Spinal cord (tissue), 10 donors: Measurements from ENCODE around the gene ZBTB34. TPM values are rescaled to one million over a fixed set of nuclear protein-coding genes. Genes with fewer than 3 reads are reported as not detected.

ENCODE experiments used
- DNase-seq, 6 donors: peaks; one replicate each; pipeline versions ENCODE4 v3.0.0 to v3.0.0-alpha.2; 2013 to 2015; ENCODE audit warnings: low spot score in 6 of 6, low read depth in 4 of 6
- H3K27ac ChIP-seq: one replicate; pipeline ENCODE4 v1.5.1; 2013; ENCODE audit warnings: low read depth, low read length, control low read depth
- H3K27me3 ChIP-seq: one replicate; pipeline ENCODE4 v1.6.1; 2013; ENCODE audit warnings: low read length; ENCODE audit not compliant: control insufficient read depth, insufficient read depth
- H3K36me3 ChIP-seq: one replicate; pipeline ENCODE4 v1.6.1; 2013; ENCODE audit warnings: low read length; ENCODE audit not compliant: control insufficient read depth, insufficient read depth
- H3K4me1 ChIP-seq: one replicate; pipeline ENCODE4 v1.6.1; 2013; ENCODE audit warnings: low read length; ENCODE audit not compliant: control insufficient read depth, insufficient read depth
- H3K4me3 ChIP-seq: one replicate; pipeline ENCODE4 v1.5.1; 2013; ENCODE audit warnings: low read depth, low read length, control low read depth
- H3K9me3 ChIP-seq: one replicate; pipeline ENCODE4 v1.6.1; 2013; ENCODE audit warnings: low read length; ENCODE audit not compliant: control insufficient read depth, insufficient read depth
- WGBS: methylation state at CpG from one replicate; pipeline ENCODE4 v1.1.5; 2013; ENCODE audit warnings: missing lambda C conversion rate; ENCODE audit not compliant: insufficient coverage; 5-methylcytosine and 5-hydroxymethylcytosine counted together
- polyA plus RNA-seq, 2 donors: library from polyadenylated mRNA; unstranded; fragments of 120-200 nt; gene quantifications; one replicate each; pipeline ENCODE4 v1.2.1, GENCODE V29; 2013; ENCODE audit not compliant: insufficient read length in 2 of 2
- total RNA-seq, 2 donors: library from RNA; depleted of rRNA in 1 of 2; stranded (reverse); fragments of 120-200 nt in 1 of 2; fragments of >200 nt in 1 of 2; gene quantifications; one replicate each; pipeline versions ENCODE4 v1.2.3 to v1.2.4, GENCODE V29; 2013 to 2014
- donor health status: healthy.

Gene ZBTB34
- total and polyA plus RNA-seq, 4 donors, result 11.8 to 24.5 (median 14.9) TPM

DNA sequence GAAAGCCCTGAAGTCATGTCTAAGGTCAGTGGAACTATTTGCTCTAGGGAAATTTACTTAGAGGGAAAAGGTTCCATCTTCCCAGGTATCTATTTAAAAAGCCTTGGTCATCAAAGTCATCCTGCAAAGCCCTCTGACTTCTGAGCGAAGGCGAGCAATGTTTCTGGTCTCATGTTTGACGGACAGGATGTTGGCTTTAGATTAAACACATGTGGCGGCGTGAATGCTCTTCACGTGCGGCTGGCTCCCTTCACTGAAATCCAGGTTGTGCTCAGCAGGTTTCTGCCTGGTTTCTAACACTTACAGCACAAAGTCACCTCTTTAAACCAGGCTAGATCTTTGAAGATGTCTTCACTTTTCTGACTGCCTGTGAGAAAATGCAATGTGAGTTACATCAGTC is 5.7 kb upstream of the ZBTB34 start:
- Histone ChIP-seq H3K4me1 (peaks cover 2% of the 10 kb centered on the region), H3K9me3 (no peaks in the 10 kb centered on the region), H3K36me3 (no peaks in the 10 kb centered on the region), H3K27me3 (peaks cover 3% of the 10 kb centered on the region), H3K4me3 (no peak overlapping the region), H3K27ac (no peak overlapping the region)
- WGBS, result 70% methylated on average over 7 of the region's 7 CpGs
- no peak for DNase-seq

DNA sequence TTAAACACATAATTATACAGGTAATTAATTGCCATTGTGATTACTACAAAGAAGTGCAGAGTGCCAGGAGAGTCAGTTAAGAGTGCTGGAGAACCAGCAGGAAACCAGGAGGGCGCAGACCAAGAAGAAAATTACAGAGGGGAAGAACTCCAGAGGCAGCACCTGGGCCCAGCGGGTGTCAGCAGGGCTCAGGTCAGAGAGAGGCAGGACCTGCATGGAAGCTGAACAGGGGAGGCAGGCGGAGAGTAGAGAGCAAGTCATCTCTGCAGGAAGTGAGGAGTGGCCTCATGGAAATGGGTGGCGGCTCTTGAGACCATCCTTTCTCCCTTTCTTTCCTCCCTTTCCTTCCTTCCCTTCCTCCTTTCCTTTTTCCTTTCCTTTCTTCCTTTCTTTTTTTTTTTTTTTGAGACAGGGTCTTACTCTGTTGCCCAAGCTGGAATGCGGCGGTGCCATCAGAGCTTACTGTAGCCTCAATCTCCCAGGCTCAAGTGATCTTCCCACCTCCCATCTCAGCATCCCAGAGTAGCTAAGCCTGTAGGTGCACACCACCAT is 4.0 kb upstream of the ZBTB34 start:
- WGBS, result 67% methylated on average over 6 of the region's 6 CpGs

DNA sequence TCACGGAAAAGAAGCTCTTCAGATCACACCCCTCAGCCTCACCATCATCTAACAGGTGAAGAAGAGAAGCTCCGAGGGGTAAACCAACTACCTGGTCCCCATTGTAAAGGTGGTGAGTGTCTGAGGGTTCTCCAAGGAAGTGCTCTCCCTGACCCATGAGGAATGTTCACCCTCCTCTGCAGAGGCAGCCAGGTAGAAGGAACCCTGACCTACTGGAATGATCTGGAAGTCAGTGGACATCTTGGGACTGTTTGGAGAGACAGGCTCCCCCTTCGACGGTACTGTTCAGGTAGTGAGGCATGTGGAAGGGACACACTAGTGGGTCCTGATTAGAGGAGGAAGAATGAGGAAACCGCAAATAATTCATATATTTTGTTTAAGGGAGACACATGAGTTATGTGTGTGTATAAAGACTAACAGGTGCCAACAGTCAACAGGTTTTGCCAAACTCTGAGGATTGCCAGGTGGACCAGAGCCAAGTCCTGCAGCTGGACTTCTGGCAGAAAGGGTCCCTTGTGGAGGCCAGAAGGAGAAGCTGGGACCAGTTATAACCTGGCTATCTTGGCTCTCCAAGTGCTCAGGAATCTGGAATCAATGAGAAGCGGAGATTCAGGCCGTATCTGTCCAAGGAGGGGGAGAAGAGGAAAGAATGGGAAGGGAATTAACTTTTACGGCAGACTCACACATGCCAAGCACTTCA is 3.0 kb upstream of the ZBTB34 start:
- Histone ChIP-seq H3K4me1 (peaks cover 13% of the 10 kb centered on the region), H3K27ac (no peak overlapping the region), H3K9me3 (no peaks in the 10 kb centered on the region), H3K27me3 (peaks cover 3% of the 10 kb centered on the region), H3K4me3 (no peak overlapping the region), H3K36me3 (no peaks in the 10 kb centered on the region)
- no peak for DNase-seq
- 85% methylated on average over 4 of the region's 8 CpGs for WGBS

More for the DNA sequence above, 4.0 kb upstream of the ZBTB34 start:
- no peak for DNase-seq
- Histone ChIP-seq H3K27ac (no peak overlapping the region), H3K9me3 (no peaks in the 10 kb centered on the region), H3K36me3 (no peaks in the 10 kb centered on the region), H3K27me3 (peaks cover 3% of the 10 kb centered on the region), H3K4me3 (no peak overlapping the region), H3K4me1 (peaks cover 7% of the 10 kb centered on the region)

DNA sequence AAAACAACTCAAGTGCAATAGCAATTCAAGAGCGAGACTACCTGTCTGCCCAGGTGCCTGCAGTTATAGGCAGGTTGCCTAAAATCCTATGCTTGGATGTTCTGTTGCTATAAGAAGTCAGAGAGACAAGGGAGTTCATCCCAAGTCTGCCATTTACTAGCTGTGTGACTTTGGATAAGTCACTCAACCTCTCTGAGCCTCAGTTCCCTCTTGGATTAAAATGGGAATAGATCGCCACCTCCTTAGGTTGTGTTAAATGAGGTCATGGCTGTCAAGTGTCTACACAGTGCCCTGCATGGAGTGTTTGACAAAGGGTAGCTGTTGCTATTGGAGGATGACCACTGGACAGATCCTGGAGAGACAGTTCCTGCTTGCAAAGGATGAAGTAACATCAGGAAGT is 1.3 kb upstream of the ZBTB34 start:
- WGBS, result 75% methylated on average over 2 of the region's 2 CpGs
- H3K36me3 ChIP-seq, result no peaks in the 10 kb centered on the region
- H3K4me3 ChIP-seq, result no peak overlapping the region
- no peak for DNase-seq
- peaks cover 15% of the 10 kb centered on the region for H3K4me1 ChIP-seq
- no peak overlapping the region for H3K27ac ChIP-seq
- H3K27me3 ChIP-seq, result no peaks in the 10 kb centered on the region
- H3K9me3 ChIP-seq, result no peaks in the 10 kb centered on the region

DNA sequence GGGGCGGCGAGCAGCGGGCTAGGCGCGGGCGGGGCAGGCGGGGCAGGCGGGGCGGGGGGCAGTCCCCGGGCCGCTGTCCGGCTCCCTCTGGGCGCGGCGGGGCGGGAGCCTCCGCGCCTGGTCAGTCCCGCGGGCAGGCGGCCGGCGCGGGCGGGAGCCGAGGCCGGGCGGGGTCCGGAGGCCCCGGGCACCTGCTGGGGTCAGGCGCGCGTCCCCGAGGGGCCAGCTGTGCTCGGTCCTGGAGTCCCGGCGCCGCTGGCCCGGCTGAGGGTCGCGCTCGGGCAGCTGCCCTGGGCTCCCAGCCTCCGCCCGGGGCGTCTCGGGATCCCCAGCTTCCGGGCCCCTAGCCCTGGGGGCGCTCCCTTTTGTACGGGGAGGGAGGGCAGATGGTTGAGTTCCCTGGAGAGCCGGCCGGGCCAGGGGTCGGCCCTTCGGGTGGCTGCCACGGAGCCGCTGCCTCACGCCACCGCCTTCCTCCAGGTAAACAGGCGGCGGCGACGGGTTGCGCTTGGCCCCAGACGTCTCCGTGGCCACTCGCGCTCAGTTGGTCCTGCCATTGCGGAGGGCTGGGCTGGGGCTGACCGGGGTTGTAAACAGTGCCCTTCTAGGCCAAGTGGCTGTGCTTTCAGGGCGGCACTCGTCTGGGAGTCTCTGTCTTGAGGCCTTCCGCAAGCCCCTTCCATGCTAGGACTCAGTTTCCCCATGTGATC is 473 bp downstream of the ZBTB34 start:
- no peaks in the 10 kb centered on the region for H3K9me3 ChIP-seq
- H3K4me3 ChIP-seq, result peak overlapping the region; percentile 75
- under 1% methylated on average over 71 of the region's 71 CpGs for WGBS
- no peak for DNase-seq
- H3K36me3 ChIP-seq, result peaks cover 3% of the 10 kb centered on the region
- H3K4me1 ChIP-seq, result peaks cover 15% of the 10 kb centered on the region
- H3K27me3 ChIP-seq, result no peaks in the 10 kb centered on the region
- peak overlapping the region; percentile 31 for H3K27ac ChIP-seq

DNA sequence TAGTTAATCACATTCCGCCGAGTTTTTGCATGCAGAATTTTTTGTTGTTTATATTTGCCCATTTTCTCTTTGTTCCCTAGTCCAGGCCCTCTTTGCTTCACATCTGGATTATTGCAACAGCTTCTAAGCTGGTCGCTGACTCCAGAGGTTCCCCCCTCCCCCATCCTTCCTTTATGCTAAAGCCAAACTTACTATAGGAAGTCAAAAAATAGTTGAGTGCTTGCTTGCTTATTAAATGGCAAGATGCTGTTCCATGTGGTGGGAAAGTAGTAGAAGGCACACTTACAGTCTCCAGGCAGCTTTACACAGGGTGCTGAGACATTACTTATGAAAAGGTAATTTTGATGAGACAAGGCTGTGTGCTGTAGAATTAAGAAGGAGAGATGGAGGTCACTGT is 1.3 kb downstream of the ZBTB34 start:
- H3K9me3 ChIP-seq, result no peaks in the 10 kb centered on the region
- no peak for DNase-seq
- H3K27ac ChIP-seq, result no peak overlapping the region
- H3K4me1 ChIP-seq, result peaks cover 15% of the 10 kb centered on the region
- H3K27me3 ChIP-seq, result no peaks in the 10 kb centered on the region
- peak overlapping the region; percentile 75 for H3K4me3 ChIP-seq
- WGBS, result no CpG with 5 or more reads among the region's 3 CpGs
- peaks cover 7% of the 10 kb centered on the region for H3K36me3 ChIP-seq

DNA sequence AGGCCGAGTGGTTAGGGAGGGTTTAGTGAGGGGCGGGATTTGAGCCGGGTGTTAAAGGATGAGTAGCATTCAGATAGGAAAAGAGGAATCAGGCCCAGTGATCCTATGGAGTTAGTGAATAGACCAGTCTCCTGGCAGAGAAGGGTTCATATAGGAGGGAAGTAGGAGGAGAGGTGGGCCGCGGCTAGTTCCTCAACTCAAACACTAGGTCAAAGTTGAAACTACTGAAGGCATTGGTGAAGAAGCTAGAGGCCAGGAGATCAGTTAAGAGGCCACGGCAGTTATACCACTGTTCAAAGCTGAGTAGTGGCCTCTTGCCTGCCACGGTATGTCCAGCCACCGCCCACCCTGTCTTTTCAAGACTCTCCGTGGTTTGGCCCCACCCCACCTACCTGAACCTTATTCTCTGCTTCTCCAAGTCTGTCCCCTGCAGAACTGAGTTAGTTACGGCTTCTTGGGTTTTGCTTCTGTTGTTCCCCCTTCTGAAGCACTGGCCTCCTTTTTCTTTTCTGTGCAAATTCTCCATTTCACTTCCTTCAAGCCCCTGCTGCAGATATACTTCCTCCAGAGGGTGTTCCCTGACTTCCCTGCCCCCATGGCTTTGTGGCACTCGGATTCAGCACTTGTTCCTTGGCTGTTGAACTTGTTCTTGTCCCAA is 1.8 kb downstream of the ZBTB34 start:
- no peaks in the 10 kb centered on the region for H3K9me3 ChIP-seq
- no peak overlapping the region for H3K4me3 ChIP-seq
- no peak for DNase-seq
- no peaks in the 10 kb centered on the region for H3K27me3 ChIP-seq
- peaks cover 15% of the 10 kb centered on the region for H3K4me1 ChIP-seq
- peaks cover 7% of the 10 kb centered on the region for H3K36me3 ChIP-seq
- 46% methylated on average over 8 of the region's 11 CpGs for whole genome bisulfite sequencing
- H3K27ac ChIP-seq, result peak overlapping the region; percentile 15

DNA sequence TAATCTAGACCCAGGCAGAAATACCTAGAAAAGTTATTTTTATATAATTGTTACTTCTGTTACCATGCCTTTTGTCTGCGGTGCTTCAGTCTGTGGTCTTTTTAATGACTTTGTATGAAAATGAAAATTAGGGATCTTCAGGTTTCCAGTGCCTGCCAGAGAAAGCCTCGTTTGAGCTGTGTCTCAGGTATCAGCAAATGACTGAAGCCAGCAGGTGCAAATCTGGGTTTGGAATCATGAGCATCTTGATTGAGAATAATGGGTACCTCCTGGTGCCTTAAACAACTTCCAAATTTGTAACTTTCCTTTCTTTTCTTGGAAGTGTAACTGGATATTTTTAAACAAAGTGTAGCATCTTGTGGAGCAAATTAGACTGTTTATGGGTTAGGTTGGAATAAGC is 4.3 kb downstream of the ZBTB34 start:
- no peaks in the 10 kb centered on the region for H3K9me3 ChIP-seq
- DNase-seq, result no peak
- H3K4me3 ChIP-seq, result no peak overlapping the region
- no peak overlapping the region for H3K27ac ChIP-seq
- H3K4me1 ChIP-seq, result peaks cover 29% of the 10 kb centered on the region
- peaks cover 7% of the 10 kb centered on the region for H3K36me3 ChIP-seq
- no peaks in the 10 kb centered on the region for H3K27me3 ChIP-seq
- 71% methylated on average over 1 of the region's 2 CpGs for WGBS

DNA sequence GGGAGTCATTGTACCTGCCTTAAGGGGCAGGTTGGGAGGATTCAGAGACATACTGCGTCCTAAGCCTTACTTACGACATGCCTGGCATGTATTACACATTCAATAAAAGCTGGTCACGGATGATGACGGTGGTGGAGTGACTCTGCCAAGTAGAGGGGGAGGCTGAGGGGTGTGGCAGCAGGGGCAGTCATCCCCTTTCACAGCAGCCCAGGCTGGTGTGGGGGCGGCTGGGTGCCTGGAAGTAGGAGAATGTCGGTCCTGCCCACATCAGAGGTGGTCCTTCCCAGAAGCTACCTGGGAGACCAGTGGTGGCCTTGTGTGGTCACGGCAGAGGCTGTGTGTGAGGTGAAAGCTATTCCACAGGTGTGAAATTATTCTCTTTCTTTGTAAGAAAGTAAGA is 8.9 kb downstream of the ZBTB34 start:
- 77% methylated on average over 7 of the region's 7 CpGs for WGBS

More for the DNA sequence above, 8.9 kb downstream of the ZBTB34 start:
- Histone ChIP-seq H3K27ac (no peak overlapping the region), H3K27me3 (no peaks in the 10 kb centered on the region), H3K4me3 (no peak overlapping the region), H3K36me3 (peaks cover 7% of the 10 kb centered on the region), H3K9me3 (no peaks in the 10 kb centered on the region), H3K4me1 (peaks cover 16% of the 10 kb centered on the region)
- DNase-seq, result no peak
